ENCODE results near the gene TMPRSS13.

GRCh38 chr11:117903505-117904382 is 25.5 kb downstream of the TMPRSS13 start:
- TF ChIP-seq ZC3H4 (CRISPR knock-in tag; IDR thresholded peaks at IDR 0.05; ENCODE audit: borderline replicate concordance), result no peak
- no peak for TF ChIP-seq HDAC6 (IDR thresholded peaks at IDR 0.05; ENCODE audit: low read depth, low read length)
- TF ChIP-seq CTCF (CRISPR knock-in tag; IDR thresholded peaks at IDR 0.05), result no peak
- TF ChIP-seq EP300 (IDR thresholded peaks at IDR 0.05; ENCODE audit: low read depth in 2 of 2, low read length in 2 of 2), result no peak
- TF ChIP-seq EP300 (CRISPR knock-in tag; IDR thresholded peaks at IDR 0.05; ENCODE audit: borderline replicate concordance), result no peak
- no peak for TF ChIP-seq DRAP1 (CRISPR knock-in tag; IDR thresholded peaks at IDR 0.05)
- TF ChIP-seq ZNF296 (CRISPR knock-in tag; conservative IDR thresholded peaks at IDR 0.05), result no peak
- no peak for TF ChIP-seq MAX (IDR thresholded peaks at IDR 0.05)
- no peak for TF ChIP-seq RFX5 (IDR thresholded peaks at IDR 0.05; ENCODE audit: low read depth, low read length)
- TF ChIP-seq ZBTB25 (CRISPR knock-in tag; IDR thresholded peaks at IDR 0.05), result no peak
- TF ChIP-seq ZFX (CRISPR knock-in tag; IDR thresholded peaks at IDR 0.05; ENCODE audit: low read depth), result no peak
- TF ChIP-seq SNAPC5 (CRISPR knock-in tag; IDR thresholded peaks at IDR 0.05; ENCODE audit: borderline replicate concordance), result no peak
- no peak for TF ChIP-seq ZFP37 (CRISPR knock-in tag; IDR thresholded peaks at IDR 0.05; ENCODE audit: borderline replicate concordance)
- no peak for TF ChIP-seq RAD21 (CRISPR knock-in tag; IDR thresholded peaks at IDR 0.05)

All from HepG2 (cell line).